WI38 (cell line): Measurements from ENCODE around the gene FBXL4.

ENCODE experiments used
- H3K4me3 ChIP-seq: 2 replicates; pipeline ENCODE4 v1.5.1; 2011; ENCODE audit warnings: low read depth, mild to moderate bottlenecking, control low read depth, low read length
- CTCF ChIP-seq: IDR thresholded peaks from 2 replicates; pipeline ENCODE4 v1.5.1; 2012; ENCODE audit warnings: low read depth, mild to moderate bottlenecking, control low read depth, low read length

FBXL4 gene

GRCh38 chr6:98834060-98835031, 113.4 kb downstream of the FBXL4 start, which contains the start of gene POU3F2:
POU3F2 (plus strand) TSS chr6:98834574; CDS start chr6:98834874, 300 bp downstream.
- H3K4me3 ChIP-seq: peak within 1 kb of the TSS; percentile 55
- no peak for TF ChIP-seq CTCF

DNA sequence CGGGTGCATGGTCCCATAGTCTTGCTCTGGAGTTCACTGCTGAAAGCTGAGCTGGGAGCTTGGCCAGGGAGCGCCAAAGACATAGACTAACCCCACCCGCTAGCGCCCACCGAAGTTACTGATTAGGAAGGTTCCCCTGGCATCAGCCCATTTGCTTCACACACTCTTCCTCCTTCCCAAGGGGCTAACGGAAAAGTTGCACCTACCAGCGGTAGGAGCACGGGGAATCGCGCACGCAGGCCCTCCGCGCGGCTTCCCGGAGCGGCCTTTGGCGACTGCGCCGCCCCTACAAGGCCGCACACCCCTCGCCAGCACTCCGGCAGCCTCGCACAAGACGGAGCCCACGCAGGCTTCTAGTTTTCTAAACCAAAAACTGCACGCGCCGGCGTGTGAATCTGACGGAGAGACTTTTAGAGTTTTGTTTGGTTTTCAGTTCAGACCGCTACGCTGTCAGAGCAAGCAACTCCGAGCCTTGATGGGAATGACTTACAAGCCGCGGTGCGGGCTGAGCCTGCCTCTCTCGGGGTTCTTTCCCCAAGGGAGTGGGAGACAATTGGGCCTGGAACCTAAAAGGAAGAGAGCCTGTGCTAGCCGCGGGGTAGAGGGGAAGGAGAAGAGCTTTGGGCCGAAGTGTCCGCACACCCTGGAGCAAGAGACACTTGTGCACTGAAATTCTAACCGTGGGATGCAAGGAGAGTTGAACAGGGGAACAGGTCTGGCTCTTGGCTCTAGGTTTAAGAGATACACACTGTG, 114.3 kb downstream of the FBXL4 start:
- TF ChIP-seq CTCF: no peak
- H3K4me3 ChIP-seq: peak overlapping the region; percentile 55

DNA sequence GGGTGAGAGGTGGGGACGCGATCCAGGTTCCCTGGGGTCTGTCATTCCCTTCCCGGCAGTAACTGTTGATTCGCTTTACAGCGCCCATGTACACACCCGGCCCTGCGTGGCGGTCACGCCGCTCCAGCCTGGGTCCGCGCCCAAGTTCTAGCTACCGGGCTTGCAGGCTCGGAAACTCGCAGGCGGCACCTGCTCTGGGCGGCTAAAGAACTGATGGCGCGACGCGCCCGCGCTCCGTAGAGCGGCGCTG, 114.8 kb downstream of the FBXL4 start:
- peak overlapping the region; percentile 46 for H3K4me3 ChIP-seq
- no peak for TF ChIP-seq CTCF

DNA sequence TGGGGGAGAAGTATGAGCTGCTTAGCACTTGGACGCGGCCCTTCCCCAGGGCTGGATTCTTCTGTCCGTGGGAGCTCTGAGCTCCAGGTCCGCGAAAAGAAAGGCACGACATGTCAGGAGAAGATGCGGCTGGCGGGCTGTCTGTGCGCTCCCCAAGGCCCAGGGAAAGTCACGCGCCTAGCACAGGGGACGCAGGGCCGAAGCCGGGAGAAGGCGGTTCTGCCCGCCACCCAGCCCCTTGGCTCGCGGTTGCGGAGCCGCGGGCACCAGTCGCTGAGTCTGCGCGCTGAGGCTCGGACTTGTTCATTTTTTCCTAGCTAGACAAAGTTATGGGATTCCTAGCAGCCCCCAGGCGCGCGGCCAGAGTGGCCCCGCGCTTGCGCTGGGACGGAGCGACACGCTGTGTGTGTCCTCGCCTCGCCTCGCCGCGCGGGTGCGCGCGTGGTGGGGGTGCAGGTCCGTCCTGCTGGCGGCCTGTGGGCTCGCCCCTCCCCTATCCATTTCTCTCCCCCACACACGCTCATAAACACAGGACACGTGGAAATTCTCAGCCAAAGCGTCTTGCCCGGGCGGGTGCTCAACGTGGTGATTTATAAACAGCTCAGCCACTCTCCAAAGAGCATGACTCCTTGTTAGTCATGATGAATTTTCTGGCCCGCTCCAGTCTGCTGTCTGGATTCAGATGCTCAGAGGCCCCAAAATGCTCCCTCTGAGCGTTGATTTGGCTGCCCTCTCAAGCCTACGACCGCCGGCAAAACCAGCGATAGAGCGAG, 115.3 kb downstream of the FBXL4 start:
- no peak for TF ChIP-seq CTCF
- H3K4me3 ChIP-seq: peak overlapping the region; percentile 46

- no peak for TF ChIP-seq CTCF
- no peak overlapping the region; the same call in 1 of the 2 replicates for H3K4me3 ChIP-seq
These were observed 115.8 kb downstream of the FBXL4 start for GRCh38 chr6:98831959-98832283.

- H3K4me3 ChIP-seq: no peak overlapping the region
- no peak for TF ChIP-seq CTCF
These were observed 116.4 kb downstream of the FBXL4 start for GRCh38 chr6:98831057-98831958.
